PFSK-1 (cell line): ENCODE results near the gene GCNT1.

Experiments
- FOXP2 ChIP-seq: optimal IDR thresholded peaks from 2 replicates; pipeline ENCODE3; 2011; ENCODE audit warnings: borderline replicate concordance, control low read depth, inconsistent platforms; ENCODE audit not compliant: insufficient read depth; ENCODE audit errors: extremely low read length, extremely low read depth
- POLR2AphosphoS5 ChIP-seq: IDR thresholded peaks from 2 replicates; pipeline ENCODE4 v1.6.1; 2012; ENCODE audit warnings: low read depth, mild to moderate bottlenecking, control low read depth, low read length, moderate library complexity
- SIN3A ChIP-seq: IDR thresholded peaks from 2 replicates; pipeline ENCODE4 v1.6.1; 2012; ENCODE audit warnings: mild to moderate bottlenecking, low read length, moderate library complexity, borderline replicate concordance; ENCODE audit not compliant: insufficient read depth
- TAF1 ChIP-seq: IDR thresholded peaks from 2 replicates; pipeline ENCODE4 v1.6.1; 2012; ENCODE audit warnings: low read length, control low read depth, borderline replicate concordance; ENCODE audit not compliant: insufficient read depth
- TF ChIP-seq, protein P1 (sequence below), 2 experiments: IDR thresholded peaks; 2 replicates each; pipeline versions ENCODE4 v1.6.1 to v1.8.0; 2011 to 2012; ENCODE audit warnings: low read depth in 2 of 2, low read length in 2 of 2, control low read depth in 1 of 2, inconsistent platforms in 1 of 2, mild to moderate bottlenecking in 1 of 2, moderate library complexity in 1 of 2; ENCODE audit not compliant: insufficient read depth in 1 of 2

Gene GCNT1

GRCh38 chr9:76464706-76465105, 5.7 kb downstream of the GCNT1 start:
- TF ChIP-seq FOXP2 (no peak), POLR2AphosphoS5 (no peak), SIN3A (no peak), TAF1 (no peak)
- TF ChIP-seq, protein P1, sequence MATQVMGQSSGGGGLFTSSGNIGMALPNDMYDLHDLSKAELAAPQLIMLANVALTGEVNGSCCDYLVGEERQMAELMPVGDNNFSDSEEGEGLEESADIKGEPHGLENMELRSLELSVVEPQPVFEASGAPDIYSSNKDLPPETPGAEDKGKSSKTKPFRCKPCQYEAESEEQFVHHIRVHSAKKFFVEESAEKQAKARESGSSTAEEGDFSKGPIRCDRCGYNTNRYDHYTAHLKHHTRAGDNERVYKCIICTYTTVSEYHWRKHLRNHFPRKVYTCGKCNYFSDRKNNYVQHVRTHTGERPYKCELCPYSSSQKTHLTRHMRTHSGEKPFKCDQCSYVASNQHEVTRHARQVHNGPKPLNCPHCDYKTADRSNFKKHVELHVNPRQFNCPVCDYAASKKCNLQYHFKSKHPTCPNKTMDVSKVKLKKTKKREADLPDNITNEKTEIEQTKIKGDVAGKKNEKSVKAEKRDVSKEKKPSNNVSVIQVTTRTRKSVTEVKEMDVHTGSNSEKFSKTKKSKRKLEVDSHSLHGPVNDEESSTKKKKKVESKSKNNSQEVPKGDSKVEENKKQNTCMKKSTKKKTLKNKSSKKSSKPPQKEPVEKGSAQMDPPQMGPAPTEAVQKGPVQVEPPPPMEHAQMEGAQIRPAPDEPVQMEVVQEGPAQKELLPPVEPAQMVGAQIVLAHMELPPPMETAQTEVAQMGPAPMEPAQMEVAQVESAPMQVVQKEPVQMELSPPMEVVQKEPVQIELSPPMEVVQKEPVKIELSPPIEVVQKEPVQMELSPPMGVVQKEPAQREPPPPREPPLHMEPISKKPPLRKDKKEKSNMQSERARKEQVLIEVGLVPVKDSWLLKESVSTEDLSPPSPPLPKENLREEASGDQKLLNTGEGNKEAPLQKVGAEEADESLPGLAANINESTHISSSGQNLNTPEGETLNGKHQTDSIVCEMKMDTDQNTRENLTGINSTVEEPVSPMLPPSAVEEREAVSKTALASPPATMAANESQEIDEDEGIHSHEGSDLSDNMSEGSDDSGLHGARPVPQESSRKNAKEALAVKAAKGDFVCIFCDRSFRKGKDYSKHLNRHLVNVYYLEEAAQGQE (IDR thresholded peaks at IDR 0.05; ENCODE audit: insufficient read depth in 1 of 2, low read depth in 2 of 2, low read length in 2 of 2) = no peak

GRCh38 chr9:76465442-76466298, 6.7 kb downstream of the GCNT1 start:
- TF ChIP-seq POLR2AphosphoS5 (no peak), TAF1 (no peak), FOXP2 (no peak), SIN3A (no peak)
- TF ChIP-seq, protein P1 (IDR thresholded peaks at IDR 0.05; ENCODE audit: insufficient read depth in 1 of 2, low read depth in 2 of 2, low read length in 2 of 2) = no peak

DNA sequence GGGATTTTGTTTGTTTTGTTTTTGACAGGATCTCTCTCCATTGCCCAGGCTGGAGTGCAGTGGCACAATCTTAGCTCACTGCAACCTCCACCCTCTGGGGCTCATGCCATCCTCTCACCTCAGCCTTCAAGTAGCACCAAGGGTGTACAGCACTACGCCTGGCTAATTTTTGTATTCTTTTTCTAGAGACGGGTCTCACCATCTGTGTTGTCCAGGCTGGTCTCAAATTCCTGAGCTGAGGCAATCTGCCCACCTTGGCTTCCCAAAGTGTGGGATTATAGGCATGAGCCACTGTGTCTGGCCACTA, 7.3 kb downstream of the GCNT1 start:
- TF ChIP-seq TAF1 (no peak), SIN3A (no peak), POLR2AphosphoS5 (no peak), FOXP2 (no peak)
- TF ChIP-seq, protein P1 (IDR thresholded peaks at IDR 0.05; ENCODE audit: insufficient read depth in 1 of 2, low read depth in 2 of 2, low read length in 2 of 2) = no peak

DNA sequence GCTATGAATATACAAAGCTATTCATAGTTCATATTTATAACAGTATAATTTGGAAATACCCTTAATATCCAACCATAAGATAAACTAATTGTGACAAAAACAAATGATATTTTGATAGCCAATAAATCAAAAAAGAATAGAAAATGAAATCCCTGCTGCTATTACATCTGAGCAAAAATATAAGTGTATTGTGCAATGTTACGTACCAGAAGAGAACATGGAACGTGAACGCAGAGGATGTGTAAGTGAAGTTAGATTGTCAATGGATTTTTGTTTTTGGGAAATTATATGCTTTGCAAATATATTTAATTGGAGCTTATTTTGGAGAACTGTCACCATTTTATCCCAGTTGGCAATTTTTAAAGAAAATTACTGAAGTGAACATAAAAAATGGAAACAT, 15.4 kb downstream of the GCNT1 start:
- no peak for TF ChIP-seq SIN3A
- TF ChIP-seq, protein P1 (IDR thresholded peaks at IDR 0.05; ENCODE audit: insufficient read depth in 1 of 2, low read depth in 2 of 2, low read length in 2 of 2) = no peak
- no peak for TF ChIP-seq POLR2AphosphoS5
- no peak for TF ChIP-seq FOXP2

DNA sequence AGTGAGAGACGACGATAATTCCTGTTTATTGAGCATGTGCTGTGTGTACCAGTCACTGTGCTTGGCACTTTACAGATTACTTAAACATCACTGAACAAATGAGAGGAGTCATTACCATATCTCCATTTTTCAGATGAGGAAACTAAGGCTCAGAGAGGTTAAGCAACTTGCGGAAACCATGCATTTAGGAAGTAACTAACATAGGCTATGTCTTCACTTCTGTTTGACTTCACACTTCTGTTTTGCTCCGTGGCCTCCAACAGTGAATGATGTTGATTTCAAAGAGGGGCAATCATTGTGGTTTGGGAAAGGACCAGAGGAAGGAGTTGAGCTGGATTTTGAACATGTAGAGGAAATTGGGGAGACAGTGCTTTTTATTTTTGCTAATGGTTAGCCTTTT, 16.7 kb downstream of the GCNT1 start:
- no peak for TF ChIP-seq POLR2AphosphoS5
- TF ChIP-seq, protein P1 (IDR thresholded peaks at IDR 0.05; ENCODE audit: insufficient read depth in 1 of 2, low read depth in 2 of 2, low read length in 2 of 2) = no peak
- no peak for TF ChIP-seq FOXP2
- TF ChIP-seq SIN3A = no peak
